Astrocyte of the spinal cord (primary cell): ENCODE data around the gene NEDD4.
"Not testable (repeated sequence)": the region's sequence is repeated elsewhere in the genome, so short reads cannot be mapped to it uniquely, and the experiment has no call there.

Experiments used
- DNase-seq: peaks from one replicate; pipeline ENCODE4 v3.0.0; 2011; ENCODE audit warnings: low read depth, low spot score
- H3K4me3 ChIP-seq: 2 replicates; pipeline ENCODE4 v1.5.1; 2011; ENCODE audit warnings: low read depth, mild to moderate bottlenecking, low read length, moderate library complexity
- in situ Hi-C: cut with HindIII; loops from 2 replicates; pipeline ENCODE4 v1.10.0; 2017; ENCODE audit warnings: low sequenced_read_pairs
- TF ChIP-seq, protein P1 (sequence below): IDR thresholded peaks from 2 replicates; pipeline ENCODE4 v1.5.1; 2012; ENCODE audit warnings: low read depth, mild to moderate bottlenecking, low read length, inconsistent platforms

Gene NEDD4

DNA sequence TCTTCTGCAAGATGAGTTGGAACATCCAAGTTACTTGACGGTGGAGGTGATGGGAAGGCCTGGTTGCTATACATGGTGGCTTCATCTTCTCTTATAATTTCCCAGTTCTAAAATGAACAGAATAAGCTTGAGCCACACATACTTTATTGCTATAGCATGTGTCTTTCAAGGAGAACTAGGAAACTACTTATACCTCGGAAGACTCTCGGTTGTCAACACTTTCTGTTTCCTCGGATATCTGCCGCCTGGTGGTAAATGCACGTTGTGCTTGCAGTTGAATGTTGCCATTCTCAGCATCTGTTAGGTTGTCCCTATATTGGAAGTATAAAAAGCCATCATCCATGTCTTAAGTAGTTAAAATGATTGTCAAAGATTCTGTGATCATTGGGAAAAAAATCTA is 132.9 kb downstream of the NEDD4 start:
- no peak for DNase-seq
- no peak overlapping the region for H3K4me3 ChIP-seq
- in situ Hi-C loops = no loop called here
- TF ChIP-seq, protein P1, sequence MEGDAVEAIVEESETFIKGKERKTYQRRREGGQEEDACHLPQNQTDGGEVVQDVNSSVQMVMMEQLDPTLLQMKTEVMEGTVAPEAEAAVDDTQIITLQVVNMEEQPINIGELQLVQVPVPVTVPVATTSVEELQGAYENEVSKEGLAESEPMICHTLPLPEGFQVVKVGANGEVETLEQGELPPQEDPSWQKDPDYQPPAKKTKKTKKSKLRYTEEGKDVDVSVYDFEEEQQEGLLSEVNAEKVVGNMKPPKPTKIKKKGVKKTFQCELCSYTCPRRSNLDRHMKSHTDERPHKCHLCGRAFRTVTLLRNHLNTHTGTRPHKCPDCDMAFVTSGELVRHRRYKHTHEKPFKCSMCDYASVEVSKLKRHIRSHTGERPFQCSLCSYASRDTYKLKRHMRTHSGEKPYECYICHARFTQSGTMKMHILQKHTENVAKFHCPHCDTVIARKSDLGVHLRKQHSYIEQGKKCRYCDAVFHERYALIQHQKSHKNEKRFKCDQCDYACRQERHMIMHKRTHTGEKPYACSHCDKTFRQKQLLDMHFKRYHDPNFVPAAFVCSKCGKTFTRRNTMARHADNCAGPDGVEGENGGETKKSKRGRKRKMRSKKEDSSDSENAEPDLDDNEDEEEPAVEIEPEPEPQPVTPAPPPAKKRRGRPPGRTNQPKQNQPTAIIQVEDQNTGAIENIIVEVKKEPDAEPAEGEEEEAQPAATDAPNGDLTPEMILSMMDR = peak; percentile 4

DNA sequence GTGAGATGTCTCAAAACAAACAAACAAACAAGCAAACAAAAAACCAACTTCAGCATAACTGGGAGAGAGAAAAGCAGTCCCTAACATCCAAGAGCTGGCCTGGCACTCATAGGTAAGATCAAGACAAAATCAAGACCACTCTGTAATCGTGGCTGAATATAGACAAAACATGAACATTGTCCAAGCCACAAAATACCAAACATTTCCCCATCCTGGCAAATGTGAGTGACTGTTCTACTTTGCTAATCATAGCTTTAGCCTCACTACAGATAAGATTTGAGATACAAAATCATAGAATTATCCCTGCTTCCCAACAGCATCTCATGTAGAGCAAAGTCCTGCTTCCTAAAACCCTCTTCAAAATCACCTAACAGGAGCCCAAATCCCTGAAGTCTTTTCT is 133.7 kb downstream of the NEDD4 start:
- TF ChIP-seq, protein P1 = no peak
- no peak overlapping the region for H3K4me3 ChIP-seq
- DNase-seq = no peak
- in situ Hi-C loops = no loop called here

GRCh38 chr15:55858661-55859060 is 134.8 kb downstream of the NEDD4 start:
- TF ChIP-seq, protein P1 = no peak
- H3K4me3 ChIP-seq = no peak overlapping the region
- DNase-seq = no peak
- in situ Hi-C loops = no loop called here

GRCh38 chr15:55856506-55857164 is 136.8 kb downstream of the NEDD4 start:
- DNase-seq = no peak
- TF ChIP-seq, protein P1 = no peak
- H3K4me3 ChIP-seq = no peak overlapping the region
- in situ Hi-C loops = no loop called here

GRCh38 chr15:55853134-55853533 is 140.3 kb downstream of the NEDD4 start:
- in situ Hi-C loops = no loop called here
- TF ChIP-seq, protein P1 = no peak
- no peak overlapping the region for H3K4me3 ChIP-seq
- no peak for DNase-seq

GRCh38 chr15:55846116-55846707 is 147.2 kb downstream of the NEDD4 start:
- H3K4me3 ChIP-seq = no peak overlapping the region
- in situ Hi-C loops = no loop called here
- TF ChIP-seq, protein P1 = peak; percentile 86
- DNase-seq = peak; percentile 81

DNA sequence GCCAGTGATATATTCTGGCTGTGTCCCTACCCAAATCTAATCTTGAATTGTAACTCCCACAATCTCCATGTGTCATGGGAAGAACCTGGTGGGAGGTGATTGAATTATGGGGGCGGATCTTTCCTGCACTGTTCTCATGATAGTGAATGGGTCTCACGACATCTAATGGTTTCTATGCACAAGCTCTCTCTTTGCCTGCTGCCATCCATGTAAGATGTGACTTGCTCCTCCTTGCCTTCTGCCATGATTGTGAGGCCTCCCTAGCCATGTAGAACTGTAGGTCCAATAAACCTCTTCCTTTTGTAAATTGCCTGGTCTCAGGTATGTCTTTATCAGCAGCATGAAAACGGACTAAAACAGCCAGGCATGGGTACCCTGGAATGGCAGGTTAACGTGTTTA is 150.5 kb downstream of the NEDD4 start:
- H3K4me3 ChIP-seq, in situ Hi-C loops, DNase-seq: not testable (repeated sequence)
